Pulmonary artery endothelial cell (primary cell): Measurements from ENCODE around the gene DLGAP4. TPM values are rescaled to one million over a fixed set of nuclear protein-coding genes. Genes with fewer than 3 reads are reported as not detected.

Experiments
- DNase-seq: peaks from one replicate; pipeline ENCODE4 v3.0.0-alpha.2; 2011; ENCODE audit warnings: low read depth, low spot score
- total RNA-seq: library from RNA; depleted of rRNA; stranded (reverse); fragments of >200 nt; gene quantifications from 2 replicates; pipeline ENCODE4 v1.2.3, GENCODE V29; 2014

DLGAP4 gene
- total RNA-seq, 1 donor from 2014 or later = 9.4 TPM

- no peak for DNase-seq
Observed at GRCh38 chr20:36441027-36441414, 134.9 kb downstream of the DLGAP4 start.

DNA sequence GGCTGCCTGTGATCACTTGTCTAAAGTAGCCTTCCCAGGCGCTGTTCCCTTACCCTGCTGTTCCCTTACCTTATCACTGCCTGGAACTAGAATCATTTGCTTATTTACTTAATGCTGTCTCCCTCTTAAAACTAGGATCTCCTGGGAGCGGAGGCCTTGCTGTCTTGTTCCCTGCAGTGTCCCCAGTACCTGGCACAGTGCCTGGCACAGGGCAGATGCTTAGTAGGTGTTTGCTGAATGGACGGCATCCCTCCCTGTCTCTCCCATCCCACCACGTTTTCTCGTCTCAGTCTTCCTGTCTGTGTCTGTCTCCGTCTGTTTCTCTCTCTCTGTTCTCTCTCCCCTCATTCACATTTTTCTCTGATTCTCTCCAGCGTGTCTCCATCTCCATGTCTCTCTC lies 135.3 kb downstream of the DLGAP4 start:
- no peak for DNase-seq

DNA sequence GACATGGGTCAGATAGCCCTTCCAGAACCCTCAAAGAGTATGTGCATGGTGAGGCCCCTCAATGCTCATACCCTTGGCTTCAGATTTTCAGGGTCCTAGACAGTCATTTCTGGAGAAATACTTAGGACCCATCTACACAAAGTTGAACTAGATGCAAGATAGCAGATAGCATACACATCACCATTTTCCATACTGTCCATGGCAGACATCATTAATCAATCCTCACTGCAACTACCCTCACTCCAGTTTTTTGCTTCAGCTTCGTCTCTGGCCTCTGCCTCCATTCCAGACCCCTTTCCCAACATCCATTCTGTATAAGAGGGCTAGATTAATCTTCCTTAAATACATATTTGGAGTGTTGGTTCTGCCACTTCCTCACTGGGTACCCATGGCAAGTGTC lies 139.7 kb downstream of the DLGAP4 start:
- DNase-seq = no peak

DNA sequence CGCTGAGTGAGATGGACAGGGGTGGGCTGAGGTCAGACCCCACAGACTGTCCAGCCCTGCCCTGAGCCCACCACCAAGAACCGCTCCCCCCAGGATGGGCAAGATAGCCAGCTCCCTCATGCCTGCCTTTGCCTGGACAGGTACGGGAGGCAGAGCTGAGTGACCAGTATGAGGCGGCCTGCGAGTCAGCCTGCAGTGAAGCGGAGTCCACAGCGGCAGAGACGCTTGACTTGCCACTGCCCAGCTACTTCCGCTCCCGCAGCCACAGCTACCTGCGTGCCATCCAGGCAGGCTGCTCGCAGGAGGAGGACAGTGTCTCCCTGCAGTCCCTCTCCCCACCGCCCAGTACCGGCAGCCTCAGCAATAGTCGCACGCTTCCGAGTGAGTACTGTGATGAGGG lies 140.4 kb downstream of the DLGAP4 start:
- no peak for DNase-seq

DNA sequence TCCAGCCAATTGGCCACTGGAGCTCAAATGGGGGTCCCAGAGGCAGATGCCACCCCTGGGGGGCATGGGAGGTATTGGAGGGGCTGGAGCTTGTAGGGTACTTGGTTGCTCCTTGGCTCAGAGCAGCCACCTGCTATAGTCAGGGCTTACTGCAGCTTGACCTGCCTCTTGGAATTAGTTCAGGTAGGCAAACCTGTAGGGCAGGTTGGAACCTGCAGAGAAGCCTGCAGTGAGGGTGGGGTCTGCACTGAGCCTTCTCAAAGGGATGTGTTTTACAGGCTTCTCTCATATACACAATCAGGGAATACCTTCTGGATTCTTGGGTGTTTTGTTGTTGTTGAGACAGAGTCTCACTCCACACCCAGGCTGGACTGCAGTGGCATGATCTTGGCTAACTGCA lies 141.0 kb downstream of the DLGAP4 start:
- DNase-seq = no peak

DNA sequence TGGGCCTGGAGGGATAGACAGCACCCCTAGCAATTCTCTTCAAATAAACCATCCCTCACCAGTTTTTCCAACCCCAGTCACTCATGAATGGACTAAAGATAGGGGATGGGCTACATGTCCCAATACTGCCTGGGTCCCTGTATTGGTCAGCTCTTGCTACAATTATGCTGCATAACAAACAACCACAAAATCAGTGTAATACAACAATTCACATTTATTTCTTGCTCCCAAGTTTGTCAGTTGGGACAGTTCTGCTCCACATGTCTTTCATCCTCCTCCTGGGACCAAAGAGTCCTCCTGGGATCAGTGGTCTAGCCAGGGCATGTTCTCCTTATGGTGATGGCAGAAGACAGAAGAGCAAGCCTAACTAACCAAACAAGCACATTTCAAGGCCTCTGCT lies 143.5 kb downstream of the DLGAP4 start:
- DNase-seq = no peak

GRCh38 chr20:36454332-36454697 lies 148.2 kb downstream of the DLGAP4 start:
- DNase-seq = no peak

DNA sequence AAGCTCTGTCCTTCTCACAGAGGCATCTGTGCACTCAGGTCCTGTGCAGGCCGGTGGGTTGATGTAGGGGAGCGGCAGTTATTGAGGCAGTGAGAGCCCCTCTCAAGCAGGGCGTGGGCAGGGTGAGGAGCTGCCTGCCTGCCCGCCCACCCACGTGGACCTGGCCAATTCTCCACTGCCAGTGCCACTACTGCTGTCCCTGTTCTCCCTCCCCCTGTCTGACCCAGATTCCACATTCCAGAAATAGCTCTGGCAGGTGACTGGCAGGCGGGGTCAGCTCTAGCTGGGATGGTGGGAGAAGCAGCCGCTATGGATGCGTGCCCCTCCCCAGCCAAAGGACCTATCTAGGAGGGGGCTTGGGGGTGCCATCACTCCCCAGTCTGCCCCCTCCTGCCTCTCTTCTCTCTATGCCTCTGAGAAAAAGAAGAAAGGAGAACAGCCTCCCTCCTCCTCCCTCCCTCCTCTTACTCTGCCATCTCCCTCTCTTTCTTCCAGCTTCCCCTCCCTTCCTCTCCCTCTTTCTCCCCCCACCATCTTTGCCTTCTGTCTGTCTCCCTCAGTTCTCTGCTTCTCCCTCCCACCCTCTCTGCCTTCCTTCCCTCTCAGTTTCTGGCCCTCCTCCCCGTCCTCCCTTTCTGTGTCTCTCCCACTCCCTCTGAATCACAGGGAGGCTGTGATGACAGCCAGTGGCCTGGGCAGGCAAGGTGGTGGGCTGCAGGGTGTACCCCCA lies 148.7 kb downstream of the DLGAP4 start:
- DNase-seq = no peak

GRCh38 chr20:36455972-36456625 lies 150.0 kb downstream of the DLGAP4 start:
- no peak for DNase-seq

GRCh38 chr20:36460648-36461599 lies 154.8 kb downstream of the DLGAP4 start:
- peak; percentile 54 for DNase-seq

DNA sequence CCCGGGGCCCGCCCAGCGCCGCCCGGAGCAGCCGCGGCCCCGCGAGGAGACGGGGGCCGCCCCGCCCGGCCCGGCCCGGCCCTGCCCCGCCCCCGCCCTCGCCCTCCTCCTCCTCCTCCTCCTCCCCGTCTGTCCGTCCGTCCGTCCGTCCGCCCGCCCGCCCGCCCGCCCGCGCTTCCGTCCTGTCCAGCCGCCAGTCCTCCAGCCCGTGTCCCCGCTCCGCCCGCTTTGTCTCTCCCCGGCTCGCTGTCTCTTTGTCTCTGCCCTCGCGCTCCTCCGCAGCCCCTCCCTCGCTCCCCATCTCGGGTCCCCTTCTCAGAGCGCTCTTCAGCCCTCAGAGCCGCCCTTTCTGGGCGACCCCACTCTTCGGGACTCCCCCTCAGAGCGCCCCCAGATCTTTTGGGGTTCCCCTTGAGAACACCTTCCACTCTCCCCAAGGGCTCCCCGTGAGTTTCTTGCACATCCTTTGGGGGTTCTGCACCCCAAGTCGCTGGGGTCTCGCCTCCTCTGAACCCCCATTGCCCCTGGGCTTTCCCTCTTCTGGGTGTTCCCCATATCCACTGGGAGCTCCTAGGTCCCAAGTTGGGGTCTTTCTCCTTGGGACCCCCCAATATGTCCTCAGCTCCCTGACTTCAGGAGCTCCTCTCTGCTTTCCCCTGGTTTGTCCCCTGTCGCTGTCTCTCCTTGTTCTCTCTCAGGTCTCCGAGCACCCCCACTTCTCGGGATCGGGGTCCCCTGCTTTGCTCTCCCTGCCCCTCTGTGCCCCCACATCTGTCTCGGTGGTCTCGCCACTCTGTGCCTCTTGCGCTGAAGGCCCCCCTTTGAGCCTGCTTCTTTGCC lies 155.7 kb downstream of the DLGAP4 start:
- DNase-seq = no peak

DNA sequence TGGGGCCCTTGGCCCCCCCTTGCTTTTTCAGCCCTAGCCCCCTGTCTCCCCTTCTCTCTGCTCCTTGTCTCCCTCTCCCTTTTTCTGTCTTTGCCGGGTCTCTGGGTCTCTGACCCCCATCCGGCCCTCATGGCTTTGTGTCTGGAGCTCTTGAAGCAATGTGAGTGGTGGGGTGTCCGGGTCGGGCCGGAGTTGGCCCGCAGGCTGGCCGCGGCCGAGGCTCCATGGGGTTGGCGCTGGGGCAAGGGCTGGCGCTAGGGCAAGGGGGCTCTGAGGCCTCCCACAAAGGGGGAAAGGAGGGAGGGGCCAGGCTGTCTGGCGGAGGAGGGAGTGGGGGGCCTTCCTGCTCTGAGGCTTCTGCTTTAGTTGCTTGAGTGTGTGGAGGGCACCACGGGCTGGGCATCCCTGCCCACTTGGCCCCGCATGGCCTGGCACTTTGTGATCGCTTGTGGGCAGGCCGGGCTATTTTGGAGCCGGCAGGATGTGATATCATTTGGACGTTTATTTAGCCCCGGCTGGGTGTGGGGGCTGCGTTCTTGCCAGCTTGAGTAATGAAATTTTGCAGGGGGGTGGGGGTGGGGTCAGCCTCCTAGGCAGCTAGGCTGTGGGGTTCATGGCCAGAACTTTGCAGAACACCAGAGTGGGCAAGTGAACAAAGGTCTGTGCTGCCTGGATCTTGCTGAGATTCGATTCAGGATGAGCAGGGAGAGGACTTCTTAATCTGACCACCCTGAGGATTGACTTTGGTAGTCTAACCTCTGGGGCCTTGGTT lies 156.5 kb downstream of the DLGAP4 start:
- no peak for DNase-seq

GRCh38 chr20:36463212-36464061 lies 157.3 kb downstream of the DLGAP4 start:
- no peak for DNase-seq

- DNase-seq = no peak
Observed at GRCh38 chr20:36465109-36466080, 159.3 kb downstream of the DLGAP4 start.

GRCh38 chr20:36466089-36466488 lies 159.9 kb downstream of the DLGAP4 start:
- DNase-seq = no peak

- no peak for DNase-seq
Observed at GRCh38 chr20:36467076-36467999, 161.2 kb downstream of the DLGAP4 start.
